ENCODE measurements around the gene POLR2H.

POLR2H gene

DNA sequence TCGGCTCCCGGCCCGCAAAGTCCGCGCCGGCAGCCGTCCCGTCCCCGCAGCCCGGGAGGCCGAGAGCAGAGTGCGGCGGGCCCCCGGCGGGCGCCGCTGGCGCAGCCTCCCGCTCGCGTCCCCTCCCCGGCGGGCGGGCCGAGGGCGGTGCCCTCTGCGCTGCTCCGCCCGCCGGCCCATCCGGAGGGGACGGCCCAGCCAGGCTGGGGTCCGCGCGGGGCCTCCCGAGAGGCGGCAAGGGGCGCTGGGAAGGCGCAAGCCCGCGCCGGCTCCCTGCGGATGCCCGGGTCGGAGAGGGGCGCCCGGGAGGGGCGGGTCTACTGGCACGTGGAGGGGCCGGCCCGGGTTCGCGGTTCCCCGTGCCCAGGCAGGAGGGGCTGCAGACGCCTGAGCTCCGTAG is at the start of gene POLR2H, which contains the start of gene CLCN2:
Gene POLR2H, plus strand, starts transcription at position 179 of the 400 bp plus-strand sequence. CDS start 1,783 bp downstream, outside the sequence.
Gene CLCN2, minus strand, starts transcription at position 74 of the 400 bp plus-strand sequence. CDS start 126 bp downstream, outside the sequence.
- no peak for DNase-seq

DNA sequence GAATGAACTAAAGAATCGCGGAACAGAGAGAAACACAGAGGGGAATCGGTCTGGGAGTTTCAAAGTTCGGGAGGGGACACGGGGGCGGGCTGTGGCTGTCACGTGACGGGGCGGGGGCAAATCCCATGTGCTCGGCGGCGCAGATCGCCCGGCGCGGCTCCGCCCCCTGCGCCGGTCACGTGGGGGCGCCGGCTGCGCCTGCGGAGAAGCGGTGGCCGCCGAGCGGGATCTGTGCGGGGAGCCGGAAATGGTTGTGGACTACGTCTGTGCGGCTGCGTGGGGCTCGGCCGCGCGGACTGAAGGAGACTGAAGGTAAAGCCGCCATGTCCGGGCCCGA is 47.2 kb upstream of the POLR2H start, which contains the start of gene EIF4G1:
Gene EIF4G1, plus strand, starts transcription at position 244 of the 337 bp plus-strand sequence. CDS start 1,191 bp downstream, outside the sequence.
- DNase-seq: peak; percentile 84

GRCh38 chr3:184314700-184315542 is 46.6 kb upstream of the POLR2H start:
- DNase-seq: no peak

DNA sequence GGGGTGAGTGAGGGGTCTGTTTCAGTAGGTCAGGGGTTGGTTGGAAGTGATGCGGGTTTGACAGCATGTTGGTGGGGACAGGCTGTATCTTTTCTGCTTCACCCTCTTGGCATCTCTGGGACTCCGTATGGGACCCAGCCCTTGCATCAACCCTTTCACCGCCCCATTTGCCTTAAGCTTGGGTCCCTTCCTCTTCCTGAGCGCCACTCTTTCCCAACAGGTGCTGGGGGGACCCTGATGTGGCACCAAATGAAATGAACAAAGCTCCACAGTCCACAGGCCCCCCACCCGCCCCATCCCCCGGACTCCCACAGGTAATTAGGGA is 46.0 kb upstream of the POLR2H start:
- DNase-seq: no peak

DNA sequence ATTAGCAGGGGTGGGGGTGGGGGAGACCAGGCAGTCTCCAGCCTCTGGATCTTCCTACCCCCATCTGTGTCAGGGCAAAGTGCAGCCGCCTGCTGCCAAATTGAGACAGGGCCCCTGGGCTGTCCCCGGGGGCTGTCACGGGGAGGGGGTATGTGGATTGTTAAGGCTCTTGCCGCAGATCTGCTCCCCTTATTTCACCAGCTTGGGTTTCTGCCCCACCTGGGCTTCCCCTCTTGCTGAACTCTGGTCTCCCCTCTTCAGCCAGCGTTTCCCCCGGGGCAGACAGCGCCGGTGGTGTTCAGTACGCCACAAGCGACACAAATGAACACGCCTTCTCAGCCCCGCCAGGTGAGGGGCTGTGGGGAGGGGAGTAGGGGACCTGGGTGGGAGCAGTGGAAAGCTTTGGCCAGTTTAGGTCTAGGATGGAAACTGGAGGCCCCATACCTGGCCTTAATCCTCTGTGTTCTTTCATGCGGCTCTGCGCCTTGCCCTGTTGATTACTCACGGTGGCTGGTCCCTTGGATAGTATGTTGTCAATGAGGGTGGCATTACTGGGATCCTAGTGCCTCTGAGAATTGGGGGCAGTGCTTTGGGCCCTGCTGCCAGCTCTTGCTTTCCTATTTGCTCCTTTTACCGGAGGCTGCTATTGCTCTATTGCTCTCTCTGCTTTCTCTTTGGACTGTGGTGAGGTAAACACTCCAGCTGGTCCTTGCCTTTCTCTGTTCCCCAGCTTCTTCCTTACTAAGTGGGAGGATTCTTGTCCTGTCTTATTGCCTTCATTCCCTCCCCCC is 45.4 kb upstream of the POLR2H start:
- no peak for DNase-seq

DNA sequence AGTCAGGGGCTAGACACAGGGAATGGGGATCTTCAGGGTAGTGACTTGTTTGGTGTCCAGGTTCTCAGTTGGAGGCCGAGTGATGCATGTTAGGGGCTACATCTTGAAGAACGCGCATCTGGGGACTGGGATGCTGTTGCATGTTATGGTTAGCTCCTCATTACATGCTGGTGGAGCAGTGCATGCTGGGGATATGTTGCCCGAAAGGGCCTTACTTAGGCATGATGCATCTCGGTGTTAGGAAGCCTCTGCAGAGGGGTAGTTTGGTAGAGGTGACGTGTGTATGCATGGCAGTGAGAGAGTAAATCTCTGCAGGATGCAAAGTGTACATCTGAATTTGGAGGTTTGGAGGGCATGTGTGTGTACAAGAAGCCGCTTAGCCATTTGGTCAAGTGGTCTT is 44.7 kb upstream of the POLR2H start:
- DNase-seq: no peak

GRCh38 chr3:184317201-184317600 is 44.3 kb upstream of the POLR2H start:
- no peak for DNase-seq

DNA sequence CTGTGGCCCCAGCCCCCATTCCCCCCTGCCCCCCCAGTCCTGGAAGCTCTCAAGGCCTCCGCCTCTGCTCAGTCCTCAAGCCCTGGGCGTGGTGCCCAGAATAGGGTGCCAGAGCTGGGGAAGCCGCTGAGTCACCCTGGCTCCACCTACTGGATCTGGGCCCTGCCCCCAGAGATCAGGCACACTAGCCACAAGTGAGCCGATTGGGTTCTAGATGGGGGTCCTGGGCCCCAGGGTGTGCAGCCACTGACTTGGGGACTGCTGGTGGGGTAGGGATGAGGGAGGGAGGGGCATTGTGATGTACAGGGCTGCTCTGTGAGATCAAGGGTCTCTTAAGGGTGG is 41.4 kb upstream of the POLR2H start:
- peak; percentile 47 for DNase-seq

GRCh38 chr3:184321666-184322065 is 39.8 kb upstream of the POLR2H start:
- DNase-seq: no peak

- no peak for DNase-seq
Observed at GRCh38 chr3:184322731-184323487, 38.6 kb upstream of the POLR2H start.

GRCh38 chr3:184323696-184324095 is 37.8 kb upstream of the POLR2H start:
- DNase-seq: no peak

- DNase-seq: no peak
Observed at GRCh38 chr3:184325269-184325668, 36.2 kb upstream of the POLR2H start.

GRCh38 chr3:184325715-184326369 is 35.7 kb upstream of the POLR2H start:
- no peak for DNase-seq

GRCh38 chr3:184327171-184327570 is 34.3 kb upstream of the POLR2H start:
- no peak for DNase-seq

GRCh38 chr3:184328516-184328915 is 33.0 kb upstream of the POLR2H start:
- DNase-seq: no peak

GRCh38 chr3:184332370-184333090 is 29.0 kb upstream of the POLR2H start:
- DNase-seq: no peak

GRCh38 chr3:184333190-184333589 is 28.3 kb upstream of the POLR2H start:
- DNase-seq: no peak

DNA sequence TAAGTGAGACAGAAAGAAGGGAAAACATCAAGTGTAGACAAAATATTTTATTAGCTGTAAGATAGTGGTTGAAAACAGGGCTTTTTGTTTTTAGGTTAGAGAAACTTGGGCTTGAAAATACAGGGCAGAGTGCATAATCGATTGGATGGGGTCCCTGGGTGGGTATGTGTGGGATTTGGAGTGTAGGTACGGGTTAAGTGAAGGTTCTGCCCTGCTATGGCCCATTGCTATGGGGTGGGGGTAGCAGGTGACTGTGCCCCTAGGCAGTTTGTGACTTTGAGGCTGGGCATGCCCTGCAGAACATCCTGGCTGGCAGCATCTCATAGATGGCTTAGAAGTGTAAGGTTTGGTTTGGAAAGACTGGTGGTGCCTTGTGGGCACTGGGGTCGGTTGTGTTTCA is 27.8 kb upstream of the POLR2H start:
- no peak for DNase-seq

GRCh38 chr3:184334470-184335158 is 26.9 kb upstream of the POLR2H start:
- DNase-seq: no peak

DNA sequence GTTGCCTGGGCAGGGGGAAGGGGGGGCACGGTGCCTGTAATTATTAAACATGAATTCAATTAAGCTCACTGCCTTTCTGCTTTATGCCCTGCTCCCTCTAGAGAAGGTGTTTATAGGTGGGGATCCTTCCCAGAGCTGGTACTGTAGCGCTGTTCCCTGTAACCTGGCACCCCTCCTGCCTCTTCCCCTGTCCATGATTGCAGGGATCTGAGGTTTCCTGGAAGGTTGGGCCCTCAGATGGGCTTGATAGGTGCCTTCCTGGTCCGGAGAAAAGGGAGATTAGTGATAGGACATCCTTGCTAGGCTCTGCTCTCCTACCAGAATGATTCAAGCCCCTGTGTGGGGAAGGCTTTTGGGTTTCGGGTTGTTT is 26.2 kb upstream of the POLR2H start:
- DNase-seq: no peak

Measured in DMS153 (cell line).